Activated CD8-positive, alpha-beta T cell treated with anti-CD3 and anti-CD28 coated beads for 36 hours (primary cell): ENCODE measurements around the gene ZNF12. TPM values are rescaled to one million over a fixed set of nuclear protein-coding genes. Genes with fewer than 3 reads are reported as not detected.
"Not testable (repeated sequence)": the region's sequence is repeated elsewhere in the genome, so short reads cannot be mapped to it uniquely, and the experiment has no call there.

ENCODE experiments used
- ATAC-seq: fragments of 200-7000 bp; cut with Tn5 transposase; one replicate; pipeline ENCODE4 v1.10.0; 2021; ENCODE audit warnings: mild to moderate bottlenecking, moderate library complexity
- CTCF ChIA-PET: fragments of 350-600 bp; sonication (Branson Sonifier 250); formaldehyde crosslinking; loops from one replicate; lab custom pipeline; 2021; ENCODE audit warnings: antibody characterized with exemption; lab: Charles Lee
- POLR2A ChIA-PET: fragments of 350-600 bp; sonication (Branson Sonifier 250); formaldehyde crosslinking; loops from one replicate; lab custom pipeline; 2021; ENCODE audit warnings: antibody characterized with exemption; lab: Charles Lee
- DNase-seq: peaks from one replicate; pipeline ENCODE4 v3.0.0-alpha.2; 2020
- H3K27ac Mint-ChIP-seq: one replicate; pipeline ENCODE4 v1.8.0; 2021; ENCODE audit warnings: mild to moderate bottlenecking, mixed read lengths
- H3K27me3 Mint-ChIP-seq: one replicate; pipeline ENCODE4 v1.8.0; 2021; ENCODE audit warnings: mixed read lengths
- H3K36me3 Mint-ChIP-seq: one replicate; pipeline ENCODE4 v1.8.0; 2021; ENCODE audit warnings: low read depth, mixed read lengths
- H3K4me1 Mint-ChIP-seq: one replicate; pipeline ENCODE4 v1.8.0; 2021; ENCODE audit warnings: low read depth, mixed read lengths
- H3K4me3 Mint-ChIP-seq: one replicate; pipeline ENCODE4 v1.8.0; 2021; ENCODE audit warnings: mild to moderate bottlenecking, moderate library complexity, mixed read lengths
- H3K9me3 Mint-ChIP-seq: one replicate; pipeline ENCODE4 v1.8.0; 2021; ENCODE audit warnings: mixed read lengths
- CTCF ChIP-seq: fragments of 200-600 bp; IDR thresholded peaks from one replicate; pipeline ENCODE4 v1.8.0; 2022; ENCODE audit warnings: antibody characterized with exemption, mild to moderate bottlenecking
- intact Hi-C: fragments of 100-400 bp; cut with micrococcal nuclease; formaldehyde crosslinking; loops from one replicate; pipeline ENCODE4 v1.10.0; 2022
- total RNA-seq, 2 experiments: library from RNA; stranded (reverse); gene quantifications; one replicate each; pipeline ENCODE4 v1.2.3, GENCODE V29; 2021

The ZNF12 gene
- total RNA-seq: 10 to 100 TPM; 20.6 to 22.7 TPM

GRCh38 chr7:6706666-6707407 is at the start of gene ZNF12:
ZNF12 (minus strand) TSS chr7:6706947; CDS start chr7:6705173, 1,774 bp downstream.
- Mint-ChIP-seq H3K27me3 (peaks cover 1% of the 10 kb centered on the region), H3K4me1 (peaks cover 39% of the 10 kb centered on the region), H3K27ac (peak within 1 kb of the TSS; percentile 91), H3K9me3 (peaks cover 24% of the 10 kb centered on the region), H3K36me3 (peaks cover 35% of the 10 kb centered on the region), H3K4me3 (peak within 1 kb of the TSS; percentile 96)
- ChIA-PET CTCF (no interaction called here), POLR2A (interaction anchor here (0.9 kb wide), 1 partner anchor 24 kb away, joined by 3 read pairs; no protein-coding TSS in a partner anchor)
- DNase-seq: peak; percentile 98
- TF ChIP-seq CTCF: no peak
- intact Hi-C loops: no loop called here
- ATAC-seq: peak; percentile 96

- ATAC-seq: peak; percentile 27
- H3K9me3 Mint-ChIP-seq, H3K4me1 Mint-ChIP-seq, CTCF ChIA-PET, POLR2A ChIA-PET, H3K27ac Mint-ChIP-seq, H3K4me3 Mint-ChIP-seq, H3K36me3 Mint-ChIP-seq, DNase-seq, intact Hi-C loops, H3K27me3 Mint-ChIP-seq: not testable (repeated sequence)
Measured at GRCh38 chr7:6753964-6754363, 47.2 kb upstream of the ZNF12 start, which contains the start of gene RSPH10B2. RSPH10B2 (plus strand) TSS chr7:6754103; CDS start chr7:6757678, 3,575 bp downstream.

GRCh38 chr7:6750173-6750572 is 43.4 kb upstream of the ZNF12 start:
- H3K4me3 Mint-ChIP-seq, H3K4me1 Mint-ChIP-seq, DNase-seq, H3K27ac Mint-ChIP-seq, CTCF ChIA-PET, POLR2A ChIA-PET, H3K9me3 Mint-ChIP-seq, intact Hi-C loops, H3K27me3 Mint-ChIP-seq, ATAC-seq, H3K36me3 Mint-ChIP-seq: not testable (repeated sequence)

GRCh38 chr7:6749335-6749734 is 42.6 kb upstream of the ZNF12 start:
- POLR2A ChIA-PET, H3K27ac Mint-ChIP-seq, ATAC-seq, H3K9me3 Mint-ChIP-seq, H3K36me3 Mint-ChIP-seq, CTCF ChIA-PET, intact Hi-C loops, H3K27me3 Mint-ChIP-seq, H3K4me1 Mint-ChIP-seq, H3K4me3 Mint-ChIP-seq, DNase-seq: not testable (repeated sequence)

GRCh38 chr7:6744410-6745100 is 37.8 kb upstream of the ZNF12 start:
- intact Hi-C loops: not testable (repeated sequence)

GRCh38 chr7:6738415-6738814 is 31.7 kb upstream of the ZNF12 start:
- intact Hi-C loops, POLR2A ChIA-PET, ATAC-seq, H3K27ac Mint-ChIP-seq, DNase-seq, H3K4me3 Mint-ChIP-seq, H3K27me3 Mint-ChIP-seq, H3K9me3 Mint-ChIP-seq, CTCF ChIA-PET, H3K4me1 Mint-ChIP-seq: not testable (repeated sequence)
- H3K36me3 Mint-ChIP-seq: peaks cover 44% of the 10 kb centered on the region

More at GRCh38 chr7:6744410-6745100, 37.8 kb upstream of the ZNF12 start:
- DNase-seq, CTCF ChIA-PET, POLR2A ChIA-PET, H3K27me3 Mint-ChIP-seq, ATAC-seq, H3K4me3 Mint-ChIP-seq, H3K9me3 Mint-ChIP-seq, H3K27ac Mint-ChIP-seq, H3K4me1 Mint-ChIP-seq: not testable (repeated sequence)
- H3K36me3 Mint-ChIP-seq: peaks cover 20% of the 10 kb centered on the region

- intact Hi-C loops: no loop called here
- Mint-ChIP-seq H3K27ac (peak overlapping the region; percentile 83), H3K36me3 (peaks cover 40% of the 10 kb centered on the region), H3K9me3 (peaks cover 2% of the 10 kb centered on the region), H3K4me3 (peak overlapping the region; percentile 84), H3K27me3 (no peaks in the 10 kb centered on the region), H3K4me1 (peaks cover 26% of the 10 kb centered on the region)
- POLR2A ChIA-PET: no interaction called here
- ATAC-seq (no peak), DNase-seq (no peak)
- TF ChIP-seq CTCF: no peak
- CTCF ChIA-PET: no interaction called here
Measured at GRCh38 chr7:6730343-6730633, 23.5 kb upstream of the ZNF12 start.
